Activated CD4-positive, alpha-beta T cell treated with anti-CD3 and anti-CD28 coated beads for 36 hours (primary cell): ENCODE results near the gene USF1. TPM values are rescaled to one million over a fixed set of nuclear protein-coding genes. Genes with fewer than 3 reads are reported as not detected.

Experiments
- ATAC-seq: fragments of 200-7000 bp; cut with Tn5 transposase; one replicate; pipeline ENCODE4 v1.10.0; 2021; ENCODE audit warnings: mild to moderate bottlenecking, moderate library complexity
- CTCF ChIA-PET: fragments of 350-600 bp; sonication (Branson Sonifier 250); formaldehyde crosslinking; loops from one replicate; lab custom pipeline; 2021; ENCODE audit warnings: antibody characterized with exemption; lab: Charles Lee
- POLR2A ChIA-PET: fragments of 350-600 bp; sonication (Branson Sonifier 250); formaldehyde crosslinking; loops from one replicate; lab custom pipeline; 2021; ENCODE audit warnings: antibody characterized with exemption, inconsistent platforms; lab: Charles Lee
- DNase-seq: peaks from one replicate; pipeline ENCODE4 v3.0.0-alpha.2; 2020
- H3K27ac Mint-ChIP-seq: one replicate; pipeline ENCODE4 v1.8.0; 2021; ENCODE audit warnings: mixed read lengths
- H3K27me3 Mint-ChIP-seq: one replicate; pipeline ENCODE4 v1.8.0; 2021; ENCODE audit warnings: mixed read lengths
- H3K36me3 Mint-ChIP-seq: one replicate; pipeline ENCODE4 v1.8.0; 2021; ENCODE audit warnings: low read depth, mixed read lengths
- H3K4me1 Mint-ChIP-seq: one replicate; pipeline ENCODE4 v1.8.0; 2021; ENCODE audit warnings: mixed read lengths
- H3K4me3 Mint-ChIP-seq: one replicate; pipeline ENCODE4 v1.8.0; 2021; ENCODE audit warnings: mild to moderate bottlenecking, moderate library complexity, mixed read lengths
- H3K9me3 Mint-ChIP-seq: one replicate; pipeline ENCODE4 v1.8.0; 2021; ENCODE audit warnings: low read depth, mixed read lengths
- intact Hi-C, 2 experiments: fragments of 100-400 bp; cut with DNase I in 1 of 2; cut with micrococcal nuclease in 1 of 2; formaldehyde crosslinking; loops; one replicate each; pipeline versions ENCODE4 v1.14.2 to v1.15.1; 2022 to 2024; cut with DNase I, micrococcal nuclease
- total RNA-seq, 2 experiments: library from RNA; stranded (reverse); gene quantifications; one replicate each; pipeline ENCODE4 v1.2.3, GENCODE V29; 2021

USF1 gene
- 10 to 100 TPM; 34.5 to 42.8 TPM for total RNA-seq

- POLR2A ChIA-PET: interaction anchor here (1.0 to 3.0 kb wide), 11 partner anchors 8 to 87 kb away, joined by 3 to 11 read pairs (median 5); partner anchors contain the start of genes ARHGAP30, DEDD and F11R
- peak; percentile 96 for DNase-seq
- intact Hi-C loops: loop anchor here (1.0 to 5.0 kb wide), 10 partner anchors 8 to 351 kb away; partner anchors contain the start of genes DEDD (in 1 of the 2), F11R (in 1 of the 2), NIT1 (in 1 of the 2) and PFDN2 (in 1 of the 2)
- no peaks in the 10 kb centered on the region for H3K27me3 Mint-ChIP-seq
- peak; percentile 86 for ATAC-seq
- H3K4me1 Mint-ChIP-seq: peaks cover 32% of the 10 kb centered on the region
- peak within 1 kb of the TSS; percentile 81 for H3K4me3 Mint-ChIP-seq
- peak within 1 kb of the TSS; percentile 99 for H3K27ac Mint-ChIP-seq
- no peaks in the 10 kb centered on the region for H3K9me3 Mint-ChIP-seq
- H3K36me3 Mint-ChIP-seq: peaks cover 55% of the 10 kb centered on the region
- CTCF ChIA-PET: interaction anchor here (0.6 to 4.1 kb wide), 23 partner anchors 9 to 947 kb away, joined by 3 to 26 read pairs (median 5); partner anchors contain the start of genes ARHGAP30, F11R, PPOX and TOMM40L
These were observed at the start of gene USF1 for GRCh38 chr1:161045736-161046604. Gene USF1, minus strand, starts transcription at chr1:161045977. Its CDS starts 2,702 bp downstream, at chr1:161043275.

- no peak for DNase-seq
- H3K36me3 Mint-ChIP-seq: peaks cover 13% of the 10 kb centered on the region
- intact Hi-C loops: loop anchor here (5.0 kb wide), 1 partner anchor 258 kb away; no protein-coding TSS in a partner anchor
- H3K9me3 Mint-ChIP-seq: no peaks in the 10 kb centered on the region
- ChIA-PET CTCF (interaction anchor here (0.6 to 9.6 kb wide), 6 partner anchors 25 to 98 kb away, joined by 3 to 126 read pairs (median 15); partner anchors contain the start of genes ARHGAP30 and USF1), POLR2A (no interaction called here)
- H3K4me1 Mint-ChIP-seq: peaks cover 65% of the 10 kb centered on the region
- H3K27ac Mint-ChIP-seq: no peak overlapping the region
- H3K27me3 Mint-ChIP-seq: no peaks in the 10 kb centered on the region
- ATAC-seq: no peak
- no peak overlapping the region for H3K4me3 Mint-ChIP-seq
These were observed 49.5 kb upstream of the USF1 start for GRCh38 chr1:161095230-161095629.

GRCh38 chr1:161094481-161094880 is 48.7 kb upstream of the USF1 start:
- intact Hi-C loops: no loop called here
- H3K27me3 Mint-ChIP-seq: no peaks in the 10 kb centered on the region
- no peak for ATAC-seq

GRCh38 chr1:161092621-161093028 is 46.8 kb upstream of the USF1 start:
- Mint-ChIP-seq H3K27me3 (no peaks in the 10 kb centered on the region), H3K9me3 (no peaks in the 10 kb centered on the region), H3K4me3 (no peak overlapping the region), H3K4me1 (peaks cover 57% of the 10 kb centered on the region), H3K36me3 (no peaks in the 10 kb centered on the region), H3K27ac (peak overlapping the region; percentile 63)
- ATAC-seq (peak; percentile 96), DNase-seq (peak; percentile 74)
- POLR2A ChIA-PET: interaction anchor here (0.6 to 1.2 kb wide), 6 partner anchors 12 to 274 kb away, joined by 3 to 6 read pairs (median 5); partner anchors contain the start of genes ARHGAP30 and USF1
- CTCF ChIA-PET: interaction anchor here (0.6 to 9.6 kb wide), 10 partner anchors 12 to 406 kb away, joined by 3 to 126 read pairs (median 3); partner anchors contain the start of gene ARHGAP30
- intact Hi-C loops: loop anchor here in 1 of 2 experiments (1.0 kb wide), 1 partner anchor 22 kb away; no protein-coding TSS in a partner anchor

More at GRCh38 chr1:161094481-161094880, 48.7 kb upstream of the USF1 start:
- no peaks in the 10 kb centered on the region for H3K9me3 Mint-ChIP-seq
- peaks cover 66% of the 10 kb centered on the region for H3K4me1 Mint-ChIP-seq
- no peak overlapping the region for H3K27ac Mint-ChIP-seq
- H3K36me3 Mint-ChIP-seq: peaks cover 5% of the 10 kb centered on the region
- H3K4me3 Mint-ChIP-seq: no peak overlapping the region
- CTCF ChIA-PET: interaction anchor here (0.6 to 9.6 kb wide), 4 partner anchors 25 to 106 kb away, joined by 3 to 126 read pairs (median 4); partner anchors contain the start of gene ARHGAP30
- POLR2A ChIA-PET: no interaction called here
- no peak for DNase-seq

GRCh38 chr1:161091796-161092507 is 46.2 kb upstream of the USF1 start:
- intact Hi-C loops: loop anchor here in 1 of 2 experiments (1.0 kb wide), 1 partner anchor 22 kb away; no protein-coding TSS in a partner anchor
- ChIA-PET POLR2A (interaction anchor here (1.0 to 1.2 kb wide), 3 partner anchors 22 to 275 kb away, joined by 4 to 6 read pairs (median 5); partner anchors contain the start of genes ARHGAP30 and USF1), CTCF (interaction anchor here (0.6 to 9.6 kb wide), 8 partner anchors 22 to 406 kb away, joined by 3 to 126 read pairs (median 3); partner anchors contain the start of gene ARHGAP30)
- H3K4me3 Mint-ChIP-seq: no peak overlapping the region
- ATAC-seq (peak; percentile 11), DNase-seq (no peak)
- no peaks in the 10 kb centered on the region for H3K36me3 Mint-ChIP-seq
- no peaks in the 10 kb centered on the region for H3K9me3 Mint-ChIP-seq
- H3K4me1 Mint-ChIP-seq: peaks cover 50% of the 10 kb centered on the region
- no peaks in the 10 kb centered on the region for H3K27me3 Mint-ChIP-seq
- H3K27ac Mint-ChIP-seq: peak overlapping the region; percentile 63

GRCh38 chr1:161091093-161091492 is 45.3 kb upstream of the USF1 start:
- Mint-ChIP-seq H3K4me1 (peaks cover 42% of the 10 kb centered on the region), H3K36me3 (no peaks in the 10 kb centered on the region), H3K9me3 (no peaks in the 10 kb centered on the region), H3K27ac (no peak overlapping the region), H3K27me3 (no peaks in the 10 kb centered on the region), H3K4me3 (no peak overlapping the region)
- no peak for DNase-seq
- intact Hi-C loops: no loop called here
- ChIA-PET POLR2A (interaction anchor here (0.9 kb wide), 1 partner anchor 45 kb away, joined by 3 read pairs; the partner anchor contains the start of gene USF1), CTCF (interaction anchor here (0.6 kb wide), 1 partner anchor 62 kb away, joined by 3 read pairs; no protein-coding TSS in a partner anchor)
- no peak for ATAC-seq

GRCh38 chr1:161090617-161091016 is 44.8 kb upstream of the USF1 start:
- ChIA-PET CTCF (interaction anchor here (0.6 kb wide), 4 partner anchors 48 to 139 kb away, joined by 3 read pairs; no protein-coding TSS in a partner anchor), POLR2A (interaction anchor here (0.9 kb wide), 1 partner anchor 45 kb away, joined by 3 read pairs; the partner anchor contains the start of gene USF1)
- Mint-ChIP-seq H3K9me3 (no peaks in the 10 kb centered on the region), H3K27ac (no peak overlapping the region), H3K36me3 (no peaks in the 10 kb centered on the region), H3K4me1 (peaks cover 42% of the 10 kb centered on the region), H3K4me3 (no peak overlapping the region), H3K27me3 (no peaks in the 10 kb centered on the region)
- no peak for DNase-seq
- intact Hi-C loops: no loop called here
- ATAC-seq: no peak

- Mint-ChIP-seq H3K4me1 (peaks cover 39% of the 10 kb centered on the region), H3K36me3 (no peaks in the 10 kb centered on the region), H3K27ac (no peak overlapping the region), H3K9me3 (no peaks in the 10 kb centered on the region), H3K4me3 (no peak overlapping the region), H3K27me3 (no peaks in the 10 kb centered on the region)
- ATAC-seq (no peak), DNase-seq (no peak)
- intact Hi-C loops: no loop called here
- POLR2A ChIA-PET: no interaction called here
- CTCF ChIA-PET: interaction anchor here (0.6 kb wide), 2 partner anchors 48 to 55 kb away, joined by 3 read pairs; no protein-coding TSS in a partner anchor
These were observed 44.2 kb upstream of the USF1 start for GRCh38 chr1:161089938-161090337.

- CTCF ChIA-PET: no interaction called here
- H3K4me1 Mint-ChIP-seq: peaks cover 39% of the 10 kb centered on the region
- H3K27me3 Mint-ChIP-seq: no peaks in the 10 kb centered on the region
- H3K9me3 Mint-ChIP-seq: no peaks in the 10 kb centered on the region
- DNase-seq (no peak), ATAC-seq (no peak)
- H3K4me3 Mint-ChIP-seq: no peak within 1 kb of the TSS
- H3K27ac Mint-ChIP-seq: no peak within 1 kb of the TSS
- POLR2A ChIA-PET: no interaction called here
- H3K36me3 Mint-ChIP-seq: no peaks in the 10 kb centered on the region
- intact Hi-C loops: no loop called here
These were observed 43.6 kb upstream of the USF1 start, which contains the start of gene NECTIN4 for GRCh38 chr1:161089251-161089924. Gene NECTIN4, minus strand, starts transcription at chr1:161089558. Its CDS starts 262 bp downstream, at chr1:161089296.

- DNase-seq (no peak), ATAC-seq (no peak)
- POLR2A ChIA-PET: no interaction called here
- H3K27ac Mint-ChIP-seq: no peak overlapping the region
- H3K27me3 Mint-ChIP-seq: no peaks in the 10 kb centered on the region
- CTCF ChIA-PET: interaction anchor here (1.0 kb wide), 1 partner anchor 313 kb away, joined by 3 read pairs; no protein-coding TSS in a partner anchor
- peaks cover 36% of the 10 kb centered on the region for H3K4me1 Mint-ChIP-seq
- H3K4me3 Mint-ChIP-seq: no peak overlapping the region
- no peaks in the 10 kb centered on the region for H3K36me3 Mint-ChIP-seq
- intact Hi-C loops: no loop called here
- no peaks in the 10 kb centered on the region for H3K9me3 Mint-ChIP-seq
These were observed 42.9 kb upstream of the USF1 start for GRCh38 chr1:161088587-161089110.
